BLaER1 treated with 17β-estradiol and CSF1 and Interleukin-3, amounts not matched to agents 10 nM and 100 nM (cell line): ENCODE results near the gene KL.

Experiments used
- H3K27ac ChIP-seq, 11 experiments: shearing (Covaris generic); formaldehyde crosslinking; 2 replicates each; pipeline ENCODE4 v1.8.1; 2022
- H3K27me3 ChIP-seq, 11 experiments: shearing (Covaris generic); formaldehyde crosslinking; 2 replicates each; pipeline ENCODE4 v1.8.1; 2022
- H3K36me3 ChIP-seq, 11 experiments: shearing (Covaris generic); formaldehyde crosslinking; 2 replicates each; pipeline ENCODE4 v1.8.1; 2022
- H3K4me1 ChIP-seq, 10 experiments: shearing (Covaris generic); formaldehyde crosslinking; 2 replicates each; pipeline ENCODE4 v1.8.1; 2022
- H3K4me2 ChIP-seq, 11 experiments: shearing (Covaris generic); formaldehyde crosslinking; 2 replicates each; pipeline ENCODE4 v1.8.1; 2022
- H3K4me3 ChIP-seq, 10 experiments: shearing (Covaris generic); formaldehyde crosslinking; 2 replicates each; pipeline ENCODE4 v1.8.1; 2022
- H3K9ac ChIP-seq, 11 experiments: shearing (Covaris generic); formaldehyde crosslinking; 2 replicates each; pipeline ENCODE4 v1.8.1; 2022
- H3K9me3 ChIP-seq, 11 experiments: shearing (Covaris generic); formaldehyde crosslinking; replicated peaks in 1 of 11; 2 replicates each; pipeline ENCODE4 v1.8.1; 2022
- H4K20me1 ChIP-seq, 11 experiments: shearing (Covaris generic); formaldehyde crosslinking; 2 replicates each; pipeline ENCODE4 v1.8.1; 2022
- Cebpa-rat ChIP-seq, 11 experiments: shearing (Covaris generic); IDR thresholded peaks; 2 replicates each; pipeline ENCODE4 v1.8.1; 2022

The KL gene

GRCh38 chr13:33016414-33017322, at the start of gene KL:
Gene KL, plus strand, starts transcription at chr13:33016423. Its CDS starts 18 bp downstream, at chr13:33016441.
- H3K4me2 ChIP-seq, result no peak within 1 kb of the TSS
- no peaks in the 10 kb centered on the region for H3K36me3 ChIP-seq
- peaks cover 16 to 27% (median 24%) of the 10 kb centered on the region in 11 experiments for H3K9me3 ChIP-seq
- peak within 1 kb of the TSS in 1 of 10 experiments; percentile 19; a peak in 2 of 20 replicates for H3K4me3 ChIP-seq
- no peak for TF ChIP-seq Cebpa-rat (IDR thresholded peaks at IDR 0.05)
- H3K4me1 ChIP-seq, result no peaks in the 10 kb centered on the region
- H4K20me1 ChIP-seq, result no peaks in the 10 kb centered on the region
- no peak within 1 kb of the TSS for H3K27ac ChIP-seq
- H3K9ac ChIP-seq, result no peak within 1 kb of the TSS
- peaks cover 0 to 7% (median 0%) of the 10 kb centered on the region in 11 experiments; a peak in 2 of 22 replicates for H3K27me3 ChIP-seq

GRCh38 chr13:32967584-32968182, 48.5 kb upstream of the KL start:
- peaks cover 0 to 16% (median 0%) of the 10 kb centered on the region in 10 experiments; a peak in 6 of 20 replicates for H3K4me1 ChIP-seq
- H3K9me3 ChIP-seq, result peaks cover 0 to 4% (median 0%) of the 10 kb centered on the region in 11 experiments; a peak in 1 of 22 replicates
- H3K36me3 ChIP-seq, result no peaks in the 10 kb centered on the region
- TF ChIP-seq Cebpa-rat (IDR thresholded peaks at IDR 0.05), result no peak
- H3K27ac ChIP-seq, result no peak overlapping the region
- no peaks in the 10 kb centered on the region for H3K27me3 ChIP-seq
- no peaks in the 10 kb centered on the region for H4K20me1 ChIP-seq
- H3K9ac ChIP-seq, result no peak overlapping the region
- H3K4me3 ChIP-seq, result no peak overlapping the region
- no peak overlapping the region for H3K4me2 ChIP-seq

GRCh38 chr13:32968316-32968715, 47.9 kb upstream of the KL start:
- Histone ChIP-seq H3K36me3 (no peaks in the 10 kb centered on the region), H3K27ac (no peak overlapping the region), H3K4me2 (no peak overlapping the region), H3K27me3 (no peaks in the 10 kb centered on the region), H3K9me3 (no peaks in the 10 kb centered on the region), H3K4me3 (no peak overlapping the region), H3K4me1 (peaks cover 0 to 16% (median 0%) of the 10 kb centered on the region in 10 experiments; a peak in 6 of 20 replicates), H3K9ac (no peak overlapping the region), H4K20me1 (no peaks in the 10 kb centered on the region)
- no peak for TF ChIP-seq Cebpa-rat (IDR thresholded peaks at IDR 0.05)

- H4K20me1 ChIP-seq, result no peaks in the 10 kb centered on the region
- H3K4me1 ChIP-seq, result peaks cover 0 to 16% (median 0%) of the 10 kb centered on the region in 10 experiments; a peak in 6 of 20 replicates
- H3K36me3 ChIP-seq, result no peaks in the 10 kb centered on the region
- H3K4me3 ChIP-seq, result no peak overlapping the region
- H3K4me2 ChIP-seq, result no peak overlapping the region
- H3K9me3 ChIP-seq, result no peaks in the 10 kb centered on the region
- TF ChIP-seq Cebpa-rat (IDR thresholded peaks at IDR 0.05), result no peak
- no peak overlapping the region; a peak in 1 of 22 replicates for H3K27ac ChIP-seq
- no peak overlapping the region for H3K9ac ChIP-seq
- no peaks in the 10 kb centered on the region for H3K27me3 ChIP-seq
Observed at GRCh38 chr13:32968793-32969192, 47.4 kb upstream of the KL start.

GRCh38 chr13:32969516-32969941, 46.7 kb upstream of the KL start:
- Histone ChIP-seq H3K4me3 (no peak overlapping the region), H3K4me1 (peaks cover 0 to 16% (median 0%) of the 10 kb centered on the region in 10 experiments; a peak in 6 of 20 replicates), H3K27ac (no peak overlapping the region), H4K20me1 (no peaks in the 10 kb centered on the region), H3K36me3 (no peaks in the 10 kb centered on the region), H3K27me3 (no peaks in the 10 kb centered on the region), H3K4me2 (peak overlapping the region in 3 of 11 experiments; percentile 9 to 34 (median 27); a peak in 6 of 22 replicates), H3K9me3 (no peaks in the 10 kb centered on the region), H3K9ac (no peak overlapping the region)
- TF ChIP-seq Cebpa-rat (IDR thresholded peaks at IDR 0.05), result no peak

GRCh38 chr13:32976056-32976805, 40.0 kb upstream of the KL start:
- Histone ChIP-seq H3K4me1 (peaks cover 0 to 32% (median 22%) of the 10 kb centered on the region in 10 experiments; a peak in 15 of 20 replicates), H3K9me3 (no peaks in the 10 kb centered on the region), H3K9ac (no peak overlapping the region), H3K27ac (no peak overlapping the region), H3K4me2 (peak overlapping the region in 7 of 11 experiments; percentile 5 to 68 (median 65); a peak in 13 of 22 replicates), H4K20me1 (no peaks in the 10 kb centered on the region), H3K36me3 (no peaks in the 10 kb centered on the region), H3K27me3 (no peaks in the 10 kb centered on the region), H3K4me3 (no peak overlapping the region)
- TF ChIP-seq Cebpa-rat (IDR thresholded peaks at IDR 0.05), result no peak

- Histone ChIP-seq H3K9ac (no peak overlapping the region), H3K36me3 (no peaks in the 10 kb centered on the region), H4K20me1 (no peaks in the 10 kb centered on the region), H3K4me2 (peak overlapping the region in 8 of 11 experiments; percentile 5 to 68 (median 60); a peak in 14 of 22 replicates), H3K27ac (no peak overlapping the region), H3K9me3 (no peaks in the 10 kb centered on the region), H3K4me1 (peaks cover 0 to 32% (median 22%) of the 10 kb centered on the region in 10 experiments; a peak in 15 of 20 replicates), H3K27me3 (no peaks in the 10 kb centered on the region), H3K4me3 (no peak overlapping the region)
- TF ChIP-seq Cebpa-rat (IDR thresholded peaks at IDR 0.05), result no peak
Observed at GRCh38 chr13:32976912-32977311, 39.3 kb upstream of the KL start.

- H3K27ac ChIP-seq, result no peak overlapping the region
- no peaks in the 10 kb centered on the region for H3K9me3 ChIP-seq
- peaks cover 0 to 32% (median 22%) of the 10 kb centered on the region in 10 experiments; a peak in 15 of 20 replicates for H3K4me1 ChIP-seq
- no peak overlapping the region for H3K9ac ChIP-seq
- no peaks in the 10 kb centered on the region for H4K20me1 ChIP-seq
- H3K4me3 ChIP-seq, result no peak overlapping the region
- no peaks in the 10 kb centered on the region for H3K27me3 ChIP-seq
- H3K4me2 ChIP-seq, result peak overlapping the region in 7 of 11 experiments; percentile 27 to 68 (median 65); a peak in 12 of 22 replicates
- no peaks in the 10 kb centered on the region for H3K36me3 ChIP-seq
- no peak for TF ChIP-seq Cebpa-rat (IDR thresholded peaks at IDR 0.05)
Observed at GRCh38 chr13:32977321-32977720, 38.9 kb upstream of the KL start.
